ENCODE measurements around the gene PTPN14.

Gene PTPN14

DNA sequence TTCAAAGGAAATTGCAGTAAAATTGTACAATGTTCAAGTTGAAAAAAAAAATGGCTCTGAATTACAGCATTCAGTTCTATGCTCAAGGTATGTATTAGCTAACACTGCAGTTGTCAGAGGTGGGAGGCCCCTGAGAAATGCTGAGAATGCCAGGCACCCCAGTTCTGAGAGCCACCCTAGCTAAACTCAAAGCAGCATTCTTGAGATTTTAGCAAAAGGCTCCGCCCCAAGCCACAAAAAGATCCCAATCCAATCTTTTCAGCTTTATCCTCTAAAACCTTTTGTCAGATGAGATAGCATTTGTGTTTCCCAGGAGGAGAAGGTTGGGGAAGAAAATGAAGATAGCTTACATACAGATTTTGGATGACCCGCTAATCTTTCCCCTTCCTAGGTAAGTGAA, 201.6 kb downstream of the PTPN14 start:
- in situ Hi-C loops (cut with MboI; ENCODE audit: low sequenced_read_pairs) = loop anchor here (25.0 kb wide), 1 partner anchor 238 kb away; no protein-coding TSS in a partner anchor

- in situ Hi-C loops (cut with MboI; ENCODE audit: low sequenced_read_pairs) = no loop called here
Measured at GRCh38 chr1:214349008-214349407, 202.4 kb downstream of the PTPN14 start.

GRCh38 chr1:214344897-214345296, 206.5 kb downstream of the PTPN14 start:
- in situ Hi-C loops (cut with MboI; ENCODE audit: low sequenced_read_pairs) = no loop called here

- in situ Hi-C loops (cut with MboI; ENCODE audit: low sequenced_read_pairs) = no loop called here
Measured at GRCh38 chr1:214342525-214342924, 208.9 kb downstream of the PTPN14 start.

- in situ Hi-C loops (cut with MboI; ENCODE audit: low sequenced_read_pairs) = no loop called here
Measured at GRCh38 chr1:214341932-214342331, 209.5 kb downstream of the PTPN14 start.

GRCh38 chr1:214341459-214341858, 209.9 kb downstream of the PTPN14 start:
- in situ Hi-C loops (cut with MboI; ENCODE audit: low sequenced_read_pairs) = no loop called here

DNA sequence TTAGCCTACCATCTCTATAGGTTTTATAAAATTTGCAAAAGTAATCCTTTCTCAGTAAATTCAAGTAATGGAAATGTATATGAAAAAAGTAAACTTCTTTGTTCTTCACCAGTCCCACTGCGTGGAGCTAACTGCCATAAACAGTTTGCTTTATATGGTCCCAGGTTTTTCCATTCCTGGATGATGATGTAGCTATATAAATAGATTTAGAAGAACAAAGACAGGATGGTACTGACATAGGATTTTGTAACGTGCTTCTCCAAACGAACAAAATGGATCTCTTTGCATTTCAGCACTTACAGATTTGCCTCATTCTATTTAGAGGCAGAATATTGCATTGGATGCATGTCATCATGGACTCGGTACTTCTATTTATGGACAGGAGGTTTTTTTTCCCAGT, 213.2 kb downstream of the PTPN14 start:
- in situ Hi-C loops (cut with MboI; ENCODE audit: low sequenced_read_pairs) = no loop called here

DNA sequence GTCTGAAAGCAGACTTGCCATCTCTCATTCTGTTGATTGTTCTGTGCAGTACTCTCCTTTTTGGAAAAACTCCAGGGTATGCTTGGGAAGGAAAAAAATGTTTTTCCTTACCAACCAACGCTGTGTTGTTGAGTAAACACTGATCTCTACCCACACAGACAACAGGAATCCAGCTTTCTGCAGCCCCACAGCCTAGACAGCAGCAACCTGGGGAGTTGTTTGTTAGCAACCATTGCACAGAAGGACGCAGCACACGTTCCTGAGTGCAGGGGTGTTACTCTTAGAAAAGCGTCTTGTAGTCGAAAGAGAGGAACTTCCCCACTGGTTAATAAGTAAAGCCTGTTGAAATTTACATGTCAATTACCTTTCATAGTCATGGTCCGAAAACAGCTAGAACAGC, 213.9 kb downstream of the PTPN14 start:
- in situ Hi-C loops (cut with MboI; ENCODE audit: low sequenced_read_pairs) = no loop called here

GRCh38 chr1:214337015-214337414, 214.4 kb downstream of the PTPN14 start:
- in situ Hi-C loops (cut with MboI; ENCODE audit: low sequenced_read_pairs) = no loop called here

GRCh38 chr1:214335567-214335966, 215.8 kb downstream of the PTPN14 start:
- in situ Hi-C loops (cut with MboI; ENCODE audit: low sequenced_read_pairs) = no loop called here

DNA sequence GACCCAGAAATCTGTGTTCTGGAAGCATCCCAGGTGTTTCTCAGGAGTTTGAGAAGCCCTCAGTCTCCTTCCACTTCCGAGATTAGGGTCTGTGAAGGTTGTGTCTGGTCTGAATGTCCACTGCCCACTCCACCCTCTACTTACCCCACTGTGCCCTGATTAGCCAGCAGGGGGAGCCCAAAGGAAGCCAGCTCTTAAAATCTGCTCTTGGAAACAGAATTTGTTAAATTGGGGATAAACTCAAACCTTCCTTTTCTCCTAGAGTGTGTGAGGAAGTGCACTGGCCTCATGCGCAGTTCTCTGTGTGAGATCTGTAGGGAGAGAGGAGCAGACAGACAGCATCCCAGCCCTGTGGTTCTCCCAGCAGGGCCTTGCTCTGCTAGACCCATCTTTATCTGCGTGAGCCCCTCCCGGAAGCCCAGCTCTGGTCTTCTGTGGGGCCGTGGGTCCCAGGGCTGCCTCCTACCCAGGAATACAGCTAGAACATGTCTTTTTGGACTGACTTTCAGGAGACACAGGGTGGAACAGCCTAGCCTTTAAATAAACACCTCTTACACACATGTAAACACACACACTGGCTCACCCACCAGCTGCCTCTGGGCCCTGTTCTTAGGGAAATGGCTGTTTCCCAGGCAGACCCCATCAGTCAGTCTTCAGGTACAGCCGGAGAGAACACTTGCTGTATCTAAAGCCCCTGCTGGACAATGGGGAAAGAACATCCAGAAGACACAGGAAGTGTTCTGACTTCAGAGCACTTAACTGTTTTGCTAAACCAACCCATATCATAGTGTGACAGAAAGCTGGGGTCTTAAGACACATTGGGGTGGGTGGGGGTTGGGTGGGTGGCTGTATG, 218.2 kb downstream of the PTPN14 start:
- in situ Hi-C loops (cut with MboI; ENCODE audit: low sequenced_read_pairs) = no loop called here

- in situ Hi-C loops (cut with MboI; ENCODE audit: low sequenced_read_pairs) = no loop called here
Measured at GRCh38 chr1:214331827-214332423, 219.5 kb downstream of the PTPN14 start.

DNA sequence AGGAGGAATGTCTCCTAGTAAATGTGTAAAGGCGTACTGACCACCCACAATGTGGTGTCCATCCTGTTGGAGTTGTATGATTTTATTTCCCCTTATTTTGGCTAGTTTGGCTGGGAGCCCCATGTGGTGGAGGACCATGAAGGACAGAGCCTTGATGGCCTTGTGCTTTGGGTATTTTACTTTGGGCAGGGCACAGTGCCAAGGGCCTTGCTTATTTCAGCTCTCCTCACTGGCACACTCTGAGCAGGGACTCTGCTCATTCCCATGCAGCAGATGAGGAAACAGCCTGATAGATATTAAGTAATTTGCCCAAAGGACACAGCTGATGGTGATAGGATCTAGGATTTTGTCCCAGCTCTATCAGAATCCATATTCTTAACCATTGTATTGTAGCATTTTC, 220.2 kb downstream of the PTPN14 start:
- in situ Hi-C loops (cut with MboI; ENCODE audit: low sequenced_read_pairs) = no loop called here

DNA sequence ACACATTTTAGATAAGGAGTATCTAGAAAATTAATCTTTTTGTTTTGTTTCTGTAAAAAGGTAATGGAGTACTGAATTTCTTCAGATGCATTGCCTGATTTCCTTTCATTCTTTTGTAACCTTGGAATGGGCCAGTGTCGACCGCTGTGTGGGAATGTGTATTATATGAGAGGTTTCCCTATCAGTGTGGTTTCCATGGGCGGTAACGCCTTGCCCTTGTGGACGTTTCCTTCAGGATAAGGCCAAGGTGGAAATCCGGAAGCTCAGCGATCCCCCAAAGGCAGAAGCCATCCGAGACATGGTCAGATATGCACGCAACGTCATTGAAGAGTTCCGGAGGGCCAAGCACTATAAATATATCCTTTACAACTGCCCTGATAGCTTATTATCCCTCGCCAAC, 220.7 kb downstream of the PTPN14 start:
- in situ Hi-C loops (cut with MboI; ENCODE audit: low sequenced_read_pairs) = no loop called here

DNA sequence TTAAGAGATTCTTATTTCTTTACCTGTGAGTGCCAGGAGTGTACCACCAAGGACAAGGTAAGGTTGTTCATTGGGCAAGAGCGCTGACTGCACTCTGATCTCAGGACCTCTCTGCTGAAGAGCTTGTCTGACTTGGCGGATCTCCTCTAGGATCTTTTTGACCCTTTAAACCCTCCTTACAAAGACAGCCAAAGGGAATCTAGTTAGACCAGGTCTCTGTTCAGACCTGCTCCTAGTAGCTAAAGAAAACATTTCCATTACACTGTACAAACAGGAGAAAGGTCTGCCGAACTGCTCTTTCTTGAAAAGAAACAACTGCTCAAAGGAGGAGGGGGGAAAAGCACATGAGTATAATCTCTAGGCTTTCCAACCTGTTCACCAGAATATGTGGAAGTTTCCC, 221.2 kb downstream of the PTPN14 start:
- in situ Hi-C loops (cut with MboI; ENCODE audit: low sequenced_read_pairs) = no loop called here

DNA sequence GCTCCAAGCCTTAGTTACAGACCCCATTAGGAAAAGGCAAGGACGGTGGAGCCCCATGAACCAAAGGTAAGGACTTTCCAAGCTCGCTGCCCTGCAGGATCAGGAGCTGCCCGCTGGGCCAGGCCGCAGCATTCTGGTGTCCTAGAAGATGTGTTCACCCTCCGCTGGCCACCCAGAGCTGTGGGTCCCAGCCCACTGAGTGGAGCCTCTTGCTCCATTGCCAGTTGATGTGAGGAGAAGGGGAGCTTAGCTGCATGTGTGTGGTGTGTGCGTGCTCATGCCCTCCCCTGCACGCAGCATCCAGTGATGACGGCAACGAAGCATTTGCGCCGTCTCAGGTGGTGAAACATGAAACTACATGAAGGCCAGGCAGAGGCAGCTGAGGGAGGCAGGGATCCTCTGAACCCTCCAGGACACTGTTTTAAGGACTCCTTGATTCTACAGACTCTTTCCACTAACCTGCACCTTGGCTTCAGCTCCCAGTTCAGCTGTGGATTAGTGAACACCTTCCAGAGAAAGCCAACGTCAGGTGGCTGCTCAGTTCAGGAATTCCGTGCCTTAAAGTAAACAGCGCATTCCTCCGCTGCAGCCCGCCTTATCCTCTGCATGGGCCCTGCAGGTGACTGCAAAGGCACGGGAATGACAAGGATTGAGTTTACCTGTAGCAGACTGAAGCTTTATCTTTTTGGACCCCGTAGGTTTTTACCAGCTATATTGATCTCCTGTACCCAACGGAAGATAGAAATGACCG, 221.8 kb downstream of the PTPN14 start:
- in situ Hi-C loops (cut with MboI; ENCODE audit: low sequenced_read_pairs) = no loop called here

DNA sequence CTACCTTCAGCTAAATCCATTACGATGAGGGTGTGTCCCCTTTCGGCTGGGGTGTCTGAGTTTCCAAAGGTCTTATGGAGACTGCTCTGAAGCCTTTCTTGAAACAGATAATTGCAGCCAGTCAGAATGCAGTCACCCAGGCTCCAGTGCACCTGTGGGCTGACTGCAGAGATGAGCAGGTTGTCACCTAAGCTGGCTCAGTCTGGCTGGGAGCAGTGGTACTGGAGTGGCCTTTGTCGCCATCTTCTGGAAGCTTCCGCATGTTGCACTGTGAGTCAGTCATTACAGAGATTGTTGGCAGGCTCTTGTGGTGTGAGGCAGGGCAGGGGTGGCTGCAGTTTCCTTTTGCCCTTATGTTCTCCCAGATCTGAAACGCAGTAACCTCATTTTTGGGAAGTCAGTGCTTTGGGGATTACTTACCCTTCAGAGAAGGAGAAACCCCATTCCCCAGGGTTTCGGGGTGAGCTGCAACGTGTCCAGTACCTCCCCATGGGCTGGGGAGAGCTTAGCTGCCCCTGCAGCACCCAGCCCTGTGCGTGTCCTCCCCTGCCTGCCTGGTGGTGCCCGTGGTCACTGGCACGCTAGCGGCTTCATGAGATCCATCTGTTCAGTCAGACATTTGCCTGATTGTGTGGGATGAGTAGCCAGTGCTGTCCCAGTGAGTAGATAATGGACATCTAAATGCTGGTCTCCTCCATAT, 222.5 kb downstream of the PTPN14 start:
- in situ Hi-C loops (cut with MboI; ENCODE audit: low sequenced_read_pairs) = no loop called here

- in situ Hi-C loops (cut with MboI; ENCODE audit: low sequenced_read_pairs) = no loop called here
Measured at GRCh38 chr1:214327514-214327913, 223.9 kb downstream of the PTPN14 start.

GRCh38 chr1:214326406-214326805, 225.0 kb downstream of the PTPN14 start:
- in situ Hi-C loops (cut with MboI; ENCODE audit: low sequenced_read_pairs) = no loop called here

- in situ Hi-C loops (cut with MboI; ENCODE audit: low sequenced_read_pairs) = no loop called here
Measured at GRCh38 chr1:214324896-214325800, 226.3 kb downstream of the PTPN14 start.
